Measurements from ENCODE around the gene DKK1.

DKK1 gene

DNA sequence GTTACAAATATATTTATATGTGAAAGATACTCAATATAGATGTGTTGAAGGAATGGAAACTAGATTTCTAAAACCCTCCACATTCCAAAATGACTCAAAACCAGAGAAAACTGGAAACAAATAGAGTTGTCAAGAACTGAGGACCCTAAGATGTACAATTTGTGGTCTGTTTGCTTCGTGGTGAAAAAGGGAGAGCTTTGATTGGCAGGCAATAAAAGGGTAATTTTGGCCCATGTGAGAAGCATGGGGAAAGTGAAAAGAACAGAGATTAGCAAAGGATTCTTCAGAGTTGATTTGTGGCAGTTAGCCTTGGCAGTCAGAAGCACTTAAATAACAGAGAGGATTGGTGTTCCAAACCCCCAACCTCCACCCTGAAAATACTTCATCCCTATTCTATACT, 37.1 kb upstream of the DKK1 start:
- H3K4me3 ChIP-seq (ENCODE audit: control insufficient read depth, low read depth, low read length): no peak overlapping the region
- TF ChIP-seq, protein P1, sequence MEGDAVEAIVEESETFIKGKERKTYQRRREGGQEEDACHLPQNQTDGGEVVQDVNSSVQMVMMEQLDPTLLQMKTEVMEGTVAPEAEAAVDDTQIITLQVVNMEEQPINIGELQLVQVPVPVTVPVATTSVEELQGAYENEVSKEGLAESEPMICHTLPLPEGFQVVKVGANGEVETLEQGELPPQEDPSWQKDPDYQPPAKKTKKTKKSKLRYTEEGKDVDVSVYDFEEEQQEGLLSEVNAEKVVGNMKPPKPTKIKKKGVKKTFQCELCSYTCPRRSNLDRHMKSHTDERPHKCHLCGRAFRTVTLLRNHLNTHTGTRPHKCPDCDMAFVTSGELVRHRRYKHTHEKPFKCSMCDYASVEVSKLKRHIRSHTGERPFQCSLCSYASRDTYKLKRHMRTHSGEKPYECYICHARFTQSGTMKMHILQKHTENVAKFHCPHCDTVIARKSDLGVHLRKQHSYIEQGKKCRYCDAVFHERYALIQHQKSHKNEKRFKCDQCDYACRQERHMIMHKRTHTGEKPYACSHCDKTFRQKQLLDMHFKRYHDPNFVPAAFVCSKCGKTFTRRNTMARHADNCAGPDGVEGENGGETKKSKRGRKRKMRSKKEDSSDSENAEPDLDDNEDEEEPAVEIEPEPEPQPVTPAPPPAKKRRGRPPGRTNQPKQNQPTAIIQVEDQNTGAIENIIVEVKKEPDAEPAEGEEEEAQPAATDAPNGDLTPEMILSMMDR (conservative IDR thresholded peaks at IDR 0.05; ENCODE audit: control insufficient read depth, insufficient read depth, low read depth, low read length): no peak
- DNase-seq (ENCODE audit: low read depth): no peak

GRCh38 chr10:52279546-52279945, 34.5 kb upstream of the DKK1 start:
- DNase-seq (ENCODE audit: low read depth): no peak
- no peak overlapping the region for H3K4me3 ChIP-seq (ENCODE audit: control insufficient read depth, low read depth, low read length)
- TF ChIP-seq, protein P1 (conservative IDR thresholded peaks at IDR 0.05; ENCODE audit: control insufficient read depth, insufficient read depth, low read depth, low read length): no peak

GRCh38 chr10:52280051-52280450, 34.0 kb upstream of the DKK1 start:
- H3K4me3 ChIP-seq (ENCODE audit: control insufficient read depth, low read depth, low read length): no peak overlapping the region
- TF ChIP-seq, protein P1 (conservative IDR thresholded peaks at IDR 0.05; ENCODE audit: control insufficient read depth, insufficient read depth, low read depth, low read length): no peak
- no peak for DNase-seq (ENCODE audit: low read depth)

- TF ChIP-seq, protein P1 (conservative IDR thresholded peaks at IDR 0.05; ENCODE audit: control insufficient read depth, insufficient read depth, low read depth, low read length): no peak
- peak; percentile 40 for DNase-seq (ENCODE audit: low read depth)
- H3K4me3 ChIP-seq (ENCODE audit: control insufficient read depth, low read depth, low read length): no peak overlapping the region
Observed at GRCh38 chr10:52283174-52283573, 30.9 kb upstream of the DKK1 start.

DNA sequence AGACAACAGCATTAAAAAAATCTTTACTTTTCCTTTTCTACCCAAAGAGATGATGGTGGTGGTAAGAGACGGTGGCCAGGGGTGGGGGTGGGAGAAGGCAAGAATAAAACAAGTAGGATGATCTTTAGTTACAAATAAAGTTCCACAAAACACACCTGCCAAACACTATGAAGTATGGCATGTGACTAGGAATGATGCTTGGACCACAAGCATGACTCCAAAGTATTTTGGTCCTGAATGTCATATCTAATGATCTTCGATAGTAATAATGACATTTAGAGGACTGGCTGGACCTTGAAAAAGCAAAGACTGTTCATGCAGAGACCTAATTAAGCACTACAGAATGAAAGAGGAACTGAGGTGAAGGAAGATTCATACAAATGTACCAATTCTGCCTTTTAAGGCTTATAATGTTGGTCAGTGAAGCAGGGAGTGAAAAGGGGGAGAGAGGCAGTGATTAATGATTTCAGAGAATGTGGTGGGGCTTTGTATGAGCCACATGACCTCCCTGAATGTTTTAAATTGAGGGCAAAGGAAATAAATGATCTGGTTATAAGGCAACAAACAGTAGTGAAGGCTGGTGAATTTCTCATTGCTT, 29.6 kb upstream of the DKK1 start:
- H3K4me3 ChIP-seq (ENCODE audit: control insufficient read depth, low read depth, low read length): no peak overlapping the region
- TF ChIP-seq, protein P1 (conservative IDR thresholded peaks at IDR 0.05; ENCODE audit: control insufficient read depth, insufficient read depth, low read depth, low read length): no peak
- no peak for DNase-seq (ENCODE audit: low read depth)

DNA sequence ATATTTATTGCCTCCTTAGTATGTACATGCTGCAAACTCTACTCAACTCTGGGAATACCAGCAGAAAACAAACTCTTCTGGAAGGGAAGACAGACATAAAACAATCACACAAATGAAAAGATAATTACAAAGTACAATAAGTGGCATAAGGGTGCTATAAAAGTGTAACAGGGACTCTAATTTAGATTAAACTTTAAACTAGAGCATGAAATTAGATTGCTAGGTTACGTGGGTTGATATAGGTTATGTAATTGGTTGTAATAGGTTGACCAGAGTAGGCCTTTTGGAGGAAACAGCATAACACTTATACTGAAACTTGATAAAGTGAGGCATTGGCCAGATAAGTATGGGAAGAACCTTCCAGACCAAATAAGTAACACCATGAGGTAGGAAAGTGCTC, 26.2 kb upstream of the DKK1 start:
- TF ChIP-seq, protein P1 (conservative IDR thresholded peaks at IDR 0.05; ENCODE audit: control insufficient read depth, insufficient read depth, low read depth, low read length): no peak
- DNase-seq (ENCODE audit: low read depth): no peak
- no peak overlapping the region for H3K4me3 ChIP-seq (ENCODE audit: control insufficient read depth, low read depth, low read length)

- TF ChIP-seq, protein P1 (conservative IDR thresholded peaks at IDR 0.05; ENCODE audit: control insufficient read depth, insufficient read depth, low read depth, low read length): no peak
- H3K4me3 ChIP-seq (ENCODE audit: control insufficient read depth, low read depth, low read length): no peak overlapping the region
- DNase-seq (ENCODE audit: low read depth): no peak
Observed at GRCh38 chr10:52297747-52298146, 16.3 kb upstream of the DKK1 start.

All from fibroblast of mammary gland (primary cell).